ENCODE results near the gene CTNNA2. TPM values are rescaled to one million over a fixed set of nuclear protein-coding genes. Genes with fewer than 3 reads are reported as not detected.

CTNNA2 gene
- total and polyA plus RNA-seq, 2 of the 8 experiments (the other 6 are each of a cell fraction or from before 2014, with no cell fraction given), result 3.9 to 9.0 TPM

DNA sequence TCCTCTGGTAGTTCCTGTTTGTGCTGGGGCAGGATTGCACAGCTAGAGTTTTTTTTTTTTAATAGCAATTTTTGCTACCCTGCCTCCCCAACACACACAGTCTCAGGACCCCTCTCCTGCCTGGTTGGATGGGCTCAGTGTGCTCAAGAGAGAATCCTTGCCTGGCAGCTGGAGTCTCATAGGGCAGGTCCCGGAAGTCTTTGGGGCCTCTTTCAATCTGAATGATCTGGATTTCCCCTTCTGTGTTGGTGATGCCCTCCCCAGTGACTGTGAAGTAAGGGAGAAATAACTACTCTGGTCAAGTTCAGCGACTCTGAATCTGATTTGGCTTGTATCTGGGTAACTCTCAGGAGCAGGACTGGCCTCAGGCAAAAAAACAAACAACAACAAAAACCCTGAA, 1012.3 kb downstream of the CTNNA2 start:
- CTCF ChIA-PET (ENCODE audit: partially characterized antibody), result no interaction called here
- TF ChIP-seq FOSL1 (IDR thresholded peaks at IDR 0.05; ENCODE audit: insufficient read depth, low read depth, low read length) (no peak), KDM1A (IDR thresholded peaks at IDR 0.05; ENCODE audit: borderline replicate concordance, low read length) (no peak), TCF12 (IDR thresholded peaks at IDR 0.05; ENCODE audit: low read depth, low read length) (no peak), KDM4A (IDR thresholded peaks at IDR 0.05; ENCODE audit: low read depth, low read length, severe bottlenecking) (no peak), RBBP5 (IDR thresholded peaks at IDR 0.05; ENCODE audit: borderline replicate concordance, low read depth, low read length) (no peak)

More for the DNA sequence above, 1012.3 kb downstream of the CTNNA2 start:
- Histone ChIP-seq H3K4me1 (replicated peaks in 1 of 4; ENCODE audit: control insufficient read depth in 3 of 4, insufficient read depth in 4 of 4, low read length in 3 of 4) (no peaks in the 10 kb centered on the region; a peak in 1 of 7 replicates), H2BK20ac (ENCODE audit: low read length) (no peak overlapping the region), H3K4ac (replicated peaks; ENCODE audit: insufficient read length, low read depth, low read length) (no peak overlapping the region), H2AFZ (ENCODE audit: low read length) (0 out of 2 replicates have a peak overlapping the region, but pooled peaks have one; percentile 23), H2AK5ac (ENCODE audit: low read depth, low read length) (no peak overlapping the region), H3K9me3 (ENCODE audit: insufficient read depth in 2 of 2, low read depth in 1 of 2, low read length in 1 of 2) (no peaks in the 10 kb centered on the region), H3K36me3 (ENCODE audit: control insufficient read depth in 2 of 4, insufficient read depth in 4 of 4, low read length in 3 of 4) (no peaks in the 10 kb centered on the region), H3K79me2 (ENCODE audit: control insufficient read depth in 1 of 2, insufficient read depth in 2 of 2, low read length in 2 of 2) (no peaks in the 10 kb centered on the region), H3K18ac (ENCODE audit: extremely low read depth, low read length) (no peak overlapping the region), H3K56ac (replicated peaks; ENCODE audit: insufficient read length, low read depth, low read length) (no peak overlapping the region), H4K5ac (ENCODE audit: insufficient read length, low read depth, low read length) (no peak overlapping the region), H3K79me1 (ENCODE audit: low read depth, low read length) (no peaks in the 10 kb centered on the region), H3K4me3 (ENCODE audit: extremely low read depth in 1 of 4, insufficient read depth in 2 of 4, low read depth in 3 of 4, low read length in 4 of 4) (no peak overlapping the region), H3K27me3 (replicated peaks in 1 of 4; ENCODE audit: control insufficient read depth in 3 of 4, extremely low read depth in 1 of 4, insufficient read depth in 3 of 4, low read length in 3 of 4) (no peaks in the 10 kb centered on the region), H4K91ac (replicated peaks; ENCODE audit: insufficient read length, low read length) (no peak overlapping the region), H2BK120ac (replicated peaks; ENCODE audit: low read depth, low read length) (no peak overlapping the region), H4K20me1 (replicated peaks in 1 of 2; ENCODE audit: control insufficient read depth in 1 of 2, insufficient read depth in 2 of 2, low read length in 2 of 2) (no peaks in the 10 kb centered on the region), H2BK12ac (ENCODE audit: low read depth, low read length) (no peak overlapping the region), H3K14ac (ENCODE audit: insufficient read length) (no peak overlapping the region), H3K23ac (ENCODE audit: insufficient read length) (no peak overlapping the region), H3K27ac (ENCODE audit: low read depth, low read length) (no peak overlapping the region), H2BK15ac (ENCODE audit: low read length) (no peak overlapping the region), H2BK5ac (ENCODE audit: low read depth, low read length) (no peak overlapping the region), H4K8ac (ENCODE audit: extremely low read depth, insufficient read depth, low read length) (no peak overlapping the region), H3K4me2 (ENCODE audit: insufficient read depth in 1 of 2, low read depth in 2 of 2, low read length in 2 of 2) (no peak overlapping the region), H3K9ac (replicated peaks in 1 of 4; ENCODE audit: extremely low read depth in 1 of 4, low read depth in 3 of 4, low read length in 3 of 4) (no peak overlapping the region), H3K23me2 (ENCODE audit: low read depth, low read length) (no peaks in the 10 kb centered on the region)
- no peak for FAIRE-seq
- WGBS, 2 experiments (ENCODE audit: extremely low coverage in 1 of 2, insufficient coverage in 1 of 2, insufficient read length in 1 of 2, insufficient replicate concordance in 2 of 2, low coverage in 1 of 2, low lambda C conversion rate in 2 of 2, missing lambda C conversion rate in 1 of 2), result 86% methylated on average over 2 of the region's 2 CpGs; no CpG with 5 or more reads in 1 of the 2 experiments
- no peak for DNase-seq (ENCODE audit: low read depth in 1 of 2, low spot score in 2 of 2)
- POLR2A ChIA-PET (ENCODE audit: partially characterized antibody), result no interaction called here

Data from H1 (cell line).